Upper lobe of left lung (tissue), 4 donors: Measurements from ENCODE around the gene MXRA8.

Source experiments
- CTCF ChIP-seq, 6 experiments: fragments of 450-650 bp in 4 of 6; fragments of 200-600 bp in 2 of 6; sonication (generic) in 2 of 6; IDR thresholded peaks; one replicate each; pipeline ENCODE4 v1.5.1; 2016 to 2019; ENCODE audit warnings: antibody characterized with exemption in 6 of 6
- POLR2AphosphoS5 ChIP-seq, 2 donors: sonication (generic); formaldehyde crosslinking; IDR thresholded peaks; one replicate each; pipeline ENCODE4 v1.5.1; 2017; ENCODE audit warnings: antibody characterized with exemption in 2 of 2

DNA sequence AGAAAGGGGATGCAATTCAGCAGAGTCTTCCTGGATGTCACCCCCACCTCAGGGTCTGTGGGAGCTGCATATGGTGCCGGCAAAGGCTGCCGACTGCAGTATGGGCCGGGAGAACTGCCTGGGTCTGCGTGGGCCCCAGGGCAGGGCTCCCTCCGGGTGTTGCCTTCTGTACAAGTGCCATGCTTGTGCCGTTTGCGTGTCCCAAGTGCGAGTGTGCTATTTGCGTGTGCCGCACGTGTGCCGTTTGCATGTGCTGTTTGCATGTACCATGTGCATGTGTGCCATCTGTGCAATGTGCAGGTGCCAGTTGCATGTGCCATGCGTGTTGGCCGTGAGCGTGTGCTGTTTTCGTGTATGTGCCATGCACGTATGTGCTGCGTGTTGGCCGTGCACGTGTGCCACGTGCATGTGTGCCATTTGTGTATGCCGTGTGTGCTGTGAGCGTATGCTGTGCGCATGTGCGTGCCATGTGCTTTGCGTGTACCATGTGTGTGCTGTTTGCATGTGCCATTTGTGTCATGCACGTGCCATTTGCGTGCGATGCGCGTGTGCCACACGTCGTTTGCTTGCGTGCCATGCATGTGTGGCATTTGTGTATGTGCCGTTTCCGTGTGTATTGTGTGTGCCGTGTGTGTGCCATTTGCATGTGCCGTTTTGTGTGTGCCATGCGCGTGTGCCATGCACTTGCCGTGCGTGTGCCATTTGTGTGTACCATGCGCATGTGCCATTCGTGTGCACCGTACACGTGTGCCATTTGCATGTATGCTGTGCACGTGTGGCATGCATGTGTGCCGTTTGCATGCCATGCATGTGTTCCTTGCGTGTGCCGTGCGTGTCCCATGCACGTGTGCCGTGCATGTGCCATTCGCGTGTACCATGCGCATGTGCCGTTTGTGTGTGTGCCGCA is 28.8 kb downstream of the MXRA8 start:
- no peak for TF ChIP-seq CTCF (IDR thresholded peaks at IDR 0.05)
- TF ChIP-seq POLR2AphosphoS5 (IDR thresholded peaks at IDR 0.05): no peak
